PC-9 (cell line): ENCODE results near the gene PPP1R1C.

Source experiments
- CTCF ChIP-seq: fragments of 200-600 bp; sonication (generic); conservative IDR thresholded peaks from 2 replicates; pipeline ENCODE4 v1.6.1; 2017; ENCODE audit warnings: mixed run types, antibody characterized with exemption, mild to moderate bottlenecking, moderate library complexity
- EZH2 ChIP-seq: fragments of 200-600 bp; sonication (generic); IDR thresholded peaks from 2 replicates; pipeline ENCODE4 v1.8.0; 2017; ENCODE audit warnings: antibody characterized with exemption, low read depth

GRCh38 chr2:182142062-182142461 is 156.4 kb downstream of the PPP1R1C start:
- TF ChIP-seq CTCF (no peak), EZH2 (no peak)
